Activated T-helper 17 cell treated with anti-CD3 and anti-CD28 coated beads, Interleukin-2, amount 50 U/mL, for 72 hours (primary cell): Measurements from ENCODE around the gene NUP210. TPM values are rescaled to one million over a fixed set of nuclear protein-coding genes. Genes with fewer than 3 reads are reported as not detected.
A peak's percentile ranks its signal among the peaks of the same experiment; 100 is the strongest.

Experiments used
- ATAC-seq: fragments of 150-1000 bp; cut with Tn5 transposase; replicated peaks from 2 replicates; pipeline ENCODE4 v1.10.0; 2021; ENCODE audit warnings: mild to moderate bottlenecking, moderate library complexity
- H3K27ac Mint-ChIP-seq: one replicate; pipeline ENCODE4 v1.8.0; 2022; ENCODE audit warnings: mixed read lengths
- H3K27me3 Mint-ChIP-seq: one replicate; pipeline ENCODE4 v1.8.0; 2022; ENCODE audit warnings: mixed read lengths
- H3K36me3 Mint-ChIP-seq: one replicate; pipeline ENCODE4 v1.8.0; 2022; ENCODE audit warnings: low read depth, mild to moderate bottlenecking, mixed read lengths
- H3K4me1 Mint-ChIP-seq: one replicate; pipeline ENCODE4 v1.8.0; 2022; ENCODE audit warnings: mixed read lengths
- H3K4me3 Mint-ChIP-seq: one replicate; pipeline ENCODE4 v1.8.0; 2022; ENCODE audit warnings: mild to moderate bottlenecking, mixed read lengths
- H3K9me3 Mint-ChIP-seq: one replicate; pipeline ENCODE4 v1.8.0; 2022; ENCODE audit warnings: mixed read lengths
- total RNA-seq, 2 donors: library from RNA; stranded (reverse); gene quantifications; one replicate each; pipeline ENCODE4 v1.2.3, GENCODE V29; 2022

NUP210 gene
- total RNA-seq, 2 donors from 2014 or later = 86.9 to 146 TPM

GRCh38 chr3:13287833-13288232 is 132.3 kb downstream of the NUP210 start:
- Mint-ChIP-seq H3K36me3 (peaks cover 12% of the 10 kb centered on the region), H3K27me3 (peaks cover 37% of the 10 kb centered on the region), H3K4me3 (no peak overlapping the region), H3K4me1 (no peaks in the 10 kb centered on the region), H3K9me3 (peaks cover 12% of the 10 kb centered on the region), H3K27ac (no peak overlapping the region)
- no peak for ATAC-seq

DNA sequence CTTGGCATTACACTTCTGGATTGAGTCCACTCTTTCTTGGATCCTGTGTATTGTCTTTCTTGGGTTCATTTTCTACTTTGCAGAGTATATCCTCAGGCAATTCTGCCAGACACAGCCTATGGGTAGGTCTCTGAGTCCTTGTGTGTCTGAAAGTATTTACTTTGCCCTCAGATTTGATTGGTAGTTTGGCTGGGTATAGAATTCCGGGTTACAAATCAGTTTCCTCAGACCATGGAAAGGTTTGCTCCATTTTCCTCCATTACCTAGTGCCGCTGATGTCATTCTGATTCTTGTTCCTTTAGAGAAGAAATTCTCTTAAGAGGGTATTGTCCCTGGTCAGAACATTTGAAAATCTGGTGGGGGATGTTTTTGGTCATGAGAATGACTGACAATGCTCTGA is 133.2 kb downstream of the NUP210 start:
- H3K4me3 Mint-ChIP-seq = no peak overlapping the region
- no peaks in the 10 kb centered on the region for H3K4me1 Mint-ChIP-seq
- peaks cover 37% of the 10 kb centered on the region for H3K27me3 Mint-ChIP-seq
- H3K9me3 Mint-ChIP-seq = peaks cover 12% of the 10 kb centered on the region
- H3K36me3 Mint-ChIP-seq = peaks cover 12% of the 10 kb centered on the region
- ATAC-seq = no peak
- H3K27ac Mint-ChIP-seq = no peak overlapping the region

GRCh38 chr3:13285007-13285567 is 135.0 kb downstream of the NUP210 start:
- Mint-ChIP-seq H3K27ac (no peak overlapping the region), H3K9me3 (peaks cover 12% of the 10 kb centered on the region), H3K4me1 (no peaks in the 10 kb centered on the region), H3K4me3 (no peak overlapping the region), H3K36me3 (peaks cover 17% of the 10 kb centered on the region), H3K27me3 (peaks cover 46% of the 10 kb centered on the region)
- no peak for ATAC-seq

GRCh38 chr3:13283877-13284264 is 136.3 kb downstream of the NUP210 start:
- Mint-ChIP-seq H3K9me3 (peaks cover 12% of the 10 kb centered on the region), H3K27ac (no peak overlapping the region), H3K36me3 (peaks cover 17% of the 10 kb centered on the region), H3K4me3 (peak overlapping the region; percentile 50), H3K27me3 (peaks cover 50% of the 10 kb centered on the region), H3K4me1 (no peaks in the 10 kb centered on the region)
- ATAC-seq = no peak

- peaks cover 50% of the 10 kb centered on the region for H3K27me3 Mint-ChIP-seq
Measured at GRCh38 chr3:13282986-13283876, 136.9 kb downstream of the NUP210 start.

GRCh38 chr3:13282358-13282985 is 137.7 kb downstream of the NUP210 start:
- Mint-ChIP-seq H3K9me3 (peaks cover 11% of the 10 kb centered on the region), H3K27ac (no peak overlapping the region), H3K4me1 (no peaks in the 10 kb centered on the region), H3K36me3 (peaks cover 17% of the 10 kb centered on the region), H3K4me3 (no peak overlapping the region), H3K27me3 (peaks cover 50% of the 10 kb centered on the region)
- ATAC-seq = no peak

More at GRCh38 chr3:13282986-13283876, 136.9 kb downstream of the NUP210 start:
- H3K4me3 Mint-ChIP-seq = peak overlapping the region; percentile 50
- H3K4me1 Mint-ChIP-seq = no peaks in the 10 kb centered on the region
- peaks cover 12% of the 10 kb centered on the region for H3K9me3 Mint-ChIP-seq
- H3K36me3 Mint-ChIP-seq = peaks cover 17% of the 10 kb centered on the region
- peak; percentile 64 for ATAC-seq
- no peak overlapping the region for H3K27ac Mint-ChIP-seq

DNA sequence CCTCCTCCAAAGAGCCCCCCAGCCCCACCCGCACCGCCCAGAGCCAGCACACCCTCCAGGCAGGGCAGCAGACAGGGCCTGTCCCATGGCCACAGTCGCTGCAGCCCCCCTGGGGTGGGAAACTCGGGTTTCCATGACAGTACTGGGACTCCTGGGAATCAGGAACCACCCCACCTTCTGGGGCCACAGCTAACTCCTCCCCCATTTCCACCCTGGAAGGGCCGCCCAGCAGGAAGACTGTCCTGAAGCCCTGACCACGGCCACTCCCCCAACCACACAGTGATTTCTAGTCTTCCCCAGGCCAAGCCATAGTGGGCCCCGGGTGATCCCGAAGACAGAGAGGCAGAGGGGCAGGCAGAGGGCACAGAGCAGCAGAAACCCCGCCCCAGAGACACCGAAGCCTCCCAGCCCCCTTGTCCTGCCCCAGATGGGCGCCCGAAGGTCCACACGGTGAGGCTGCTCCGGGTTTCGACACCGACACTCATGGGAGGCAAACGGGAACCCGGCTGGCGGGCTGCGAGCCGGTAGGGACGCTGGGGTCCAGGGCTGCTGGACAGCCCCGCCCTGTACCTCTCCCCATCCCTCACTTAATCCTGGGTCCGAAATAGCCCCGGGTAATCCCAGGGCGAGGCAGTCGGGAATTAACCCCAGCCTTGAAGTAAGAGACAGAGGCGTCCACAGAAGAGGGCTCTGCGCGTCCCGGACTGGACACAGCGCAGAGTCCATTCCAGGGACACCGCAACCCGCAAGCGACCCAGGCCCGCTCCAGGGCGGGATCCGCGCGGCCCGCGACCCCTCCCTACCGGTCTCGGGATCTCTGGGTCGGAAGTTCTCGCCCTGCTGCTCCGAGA is 138.4 kb downstream of the NUP210 start:
- H3K9me3 Mint-ChIP-seq = peaks cover 5% of the 10 kb centered on the region
- H3K36me3 Mint-ChIP-seq = peaks cover 17% of the 10 kb centered on the region
- no peak overlapping the region for H3K27ac Mint-ChIP-seq
- H3K27me3 Mint-ChIP-seq = peaks cover 46% of the 10 kb centered on the region
- H3K4me1 Mint-ChIP-seq = no peaks in the 10 kb centered on the region
- no peak for ATAC-seq
- peak overlapping the region; percentile 64 for H3K4me3 Mint-ChIP-seq

DNA sequence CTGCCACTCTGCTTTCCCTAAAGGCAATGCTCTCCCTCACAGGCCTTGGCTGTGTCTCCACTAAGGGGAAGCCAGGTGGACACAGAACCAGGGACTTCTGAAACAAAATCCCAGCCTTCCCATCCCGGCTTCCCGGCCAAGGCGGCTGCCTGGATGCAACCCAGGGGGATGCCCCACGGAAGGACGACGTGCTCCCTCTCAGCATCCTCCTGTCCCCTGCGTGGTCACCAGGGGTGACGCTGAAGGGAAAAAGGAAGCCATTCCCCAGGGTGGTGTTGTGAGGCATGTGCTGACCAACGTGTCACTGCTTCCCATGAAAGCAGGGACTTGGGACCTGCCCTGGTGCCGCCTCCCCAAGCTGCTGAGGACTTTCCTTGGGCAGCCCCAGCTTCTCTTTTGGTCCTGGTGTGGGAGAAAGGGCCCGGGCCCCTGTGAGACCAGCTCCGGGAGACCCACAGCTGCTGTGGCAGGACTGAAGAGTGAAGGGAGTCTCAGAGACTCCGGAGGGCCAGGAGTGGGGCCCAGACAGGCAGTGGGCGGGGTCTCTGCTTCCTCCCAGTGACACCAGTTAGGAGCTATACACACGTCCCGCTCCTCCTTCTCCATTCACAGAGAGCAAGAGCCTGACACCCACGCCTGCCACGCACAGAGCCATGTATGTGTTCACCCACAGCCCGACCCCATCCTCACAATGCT is 139.2 kb downstream of the NUP210 start:
- Mint-ChIP-seq H3K36me3 (peaks cover 17% of the 10 kb centered on the region), H3K9me3 (no peaks in the 10 kb centered on the region), H3K27me3 (peaks cover 38% of the 10 kb centered on the region), H3K4me3 (peak overlapping the region; percentile 64), H3K4me1 (no peaks in the 10 kb centered on the region), H3K27ac (no peak overlapping the region)
- ATAC-seq = no peak

DNA sequence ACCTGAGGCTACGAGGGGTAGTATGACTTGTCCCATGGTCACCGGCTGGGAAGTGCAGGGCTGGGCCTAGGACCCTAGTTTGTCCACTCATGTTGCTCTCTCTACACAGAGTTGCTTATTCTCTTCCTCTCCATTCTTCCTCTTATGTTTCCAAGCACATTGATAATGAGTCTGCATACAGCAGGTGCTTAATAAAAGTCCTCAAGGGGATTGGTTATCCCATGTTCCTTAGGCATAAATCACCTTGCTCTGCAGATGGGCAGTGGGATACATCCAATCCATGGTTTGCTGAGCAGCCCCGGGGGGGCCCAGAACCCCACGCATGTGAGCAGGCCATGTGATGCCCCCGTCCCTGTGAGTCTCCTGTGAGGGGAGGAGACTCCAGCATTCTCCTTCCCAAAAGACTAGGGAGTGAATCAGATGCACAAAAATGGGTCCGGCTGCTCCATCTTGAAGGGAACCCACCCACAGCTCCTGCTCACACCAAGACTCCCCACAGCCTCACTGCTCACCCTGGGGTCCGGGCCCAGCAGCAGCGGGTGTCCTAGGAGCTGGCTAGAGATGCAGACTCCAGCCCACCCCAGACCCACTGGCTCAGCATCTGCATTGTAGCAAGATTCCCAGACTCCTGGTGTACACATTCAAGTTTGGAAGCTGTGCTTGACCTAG is 139.9 kb downstream of the NUP210 start:
- Mint-ChIP-seq H3K36me3 (peaks cover 17% of the 10 kb centered on the region), H3K4me1 (no peaks in the 10 kb centered on the region), H3K4me3 (no peak overlapping the region), H3K27me3 (peaks cover 38% of the 10 kb centered on the region), H3K27ac (no peak overlapping the region), H3K9me3 (no peaks in the 10 kb centered on the region)
- ATAC-seq = no peak

DNA sequence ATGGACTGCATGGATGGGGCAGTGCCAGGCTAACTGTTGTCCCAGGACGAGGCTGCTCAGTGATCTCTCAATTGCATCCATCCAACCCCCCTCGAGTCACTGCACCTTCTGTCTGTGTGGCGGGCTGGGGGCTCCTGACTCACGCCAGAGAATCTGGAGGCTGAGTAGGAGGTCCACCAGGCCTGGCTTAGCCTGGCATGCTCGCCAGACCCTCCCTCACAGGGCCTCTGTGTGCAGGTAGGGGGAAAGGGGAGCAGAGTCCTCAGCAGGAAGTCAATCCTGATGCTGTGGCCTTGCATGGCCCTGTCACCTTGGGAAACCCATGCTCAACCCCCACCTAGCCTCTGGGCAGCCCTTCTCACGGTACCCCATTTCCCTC is 140.6 kb downstream of the NUP210 start:
- Mint-ChIP-seq H3K27me3 (peaks cover 35% of the 10 kb centered on the region), H3K4me3 (no peak overlapping the region)

GRCh38 chr3:13278783-13279531 is 141.2 kb downstream of the NUP210 start:
- no peaks in the 10 kb centered on the region for H3K9me3 Mint-ChIP-seq
- peaks cover 9% of the 10 kb centered on the region for H3K36me3 Mint-ChIP-seq
- H3K4me3 Mint-ChIP-seq = no peak overlapping the region
- H3K27ac Mint-ChIP-seq = no peak overlapping the region
- H3K27me3 Mint-ChIP-seq = peaks cover 29% of the 10 kb centered on the region
- no peaks in the 10 kb centered on the region for H3K4me1 Mint-ChIP-seq
- ATAC-seq = no peak

More for the DNA sequence above, 140.6 kb downstream of the NUP210 start:
- Mint-ChIP-seq H3K9me3 (no peaks in the 10 kb centered on the region), H3K27ac (no peak overlapping the region), H3K36me3 (peaks cover 15% of the 10 kb centered on the region), H3K4me1 (no peaks in the 10 kb centered on the region)
- no peak for ATAC-seq

DNA sequence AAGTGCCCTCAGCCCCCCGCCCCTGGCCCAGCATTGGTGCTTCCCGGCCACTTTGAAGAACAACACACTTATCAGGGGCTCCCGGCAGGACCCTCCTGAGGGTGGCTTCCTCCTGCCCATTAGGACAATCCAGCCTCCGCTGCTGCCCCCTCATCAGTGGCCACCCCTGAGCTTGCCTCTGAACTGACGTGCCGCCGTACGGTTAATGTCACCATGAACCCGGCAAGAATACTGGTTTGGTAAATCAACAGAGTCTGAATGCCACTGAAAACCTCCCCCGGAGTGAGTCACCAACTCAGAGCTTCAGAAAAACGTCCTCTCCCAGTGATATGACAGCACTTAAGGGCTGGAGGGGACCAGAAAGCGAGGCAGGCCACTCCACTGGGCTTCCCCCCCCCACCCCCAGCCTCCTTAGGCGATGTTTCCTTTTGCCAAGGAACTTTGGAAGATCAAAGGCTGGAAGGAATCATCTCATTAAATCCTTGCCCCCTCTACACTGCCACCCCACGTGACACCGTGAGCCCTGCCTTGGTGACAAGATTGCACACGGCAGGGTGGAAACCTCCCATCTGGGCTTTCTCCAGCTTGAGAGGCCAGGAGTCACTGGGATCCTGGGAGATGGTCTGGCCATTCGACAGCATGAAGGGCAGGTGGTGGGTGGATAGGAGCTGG is 142.1 kb downstream of the NUP210 start:
- peak; percentile 62 for ATAC-seq
- peaks cover 25% of the 10 kb centered on the region for H3K27me3 Mint-ChIP-seq
- H3K36me3 Mint-ChIP-seq = peaks cover 4% of the 10 kb centered on the region
- no peak overlapping the region for H3K4me3 Mint-ChIP-seq
- H3K4me1 Mint-ChIP-seq = no peaks in the 10 kb centered on the region
- H3K27ac Mint-ChIP-seq = no peak overlapping the region
- no peaks in the 10 kb centered on the region for H3K9me3 Mint-ChIP-seq
